K562 (cell line): ENCODE data around the gene ARF1. TPM values are rescaled to one million over a fixed set of nuclear protein-coding genes. Genes with fewer than 3 reads are reported as not detected.

Experiments
- ARHGAP35 ChIP-seq: fragments of 450-650 bp; IDR thresholded peaks from 2 replicates; pipeline ENCODE4 v1.6.1; 2018; ENCODE audit not compliant: partially characterized antibody
- DNMT1 ChIP-seq: fragments of 450-650 bp; IDR thresholded peaks from 2 replicates; pipeline ENCODE4 v1.6.1; 2016; ENCODE audit warnings: antibody characterized with exemption, mild to moderate bottlenecking
- POLR2A ChIP-seq: fragments of 450-650 bp; conservative IDR thresholded peaks from 2 replicates; pipeline ENCODE4 v1.6.1; 2016
- PTTG1 ChIP-seq: fragments of 450-650 bp; IDR thresholded peaks from 2 replicates; pipeline ENCODE4 v1.6.1; 2016; ENCODE audit warnings: low read depth, mild to moderate bottlenecking, missing genetic modification characterization, missing compliant biosample characterization
- SMARCC2 ChIP-seq: fragments of 450-650 bp; IDR thresholded peaks from 2 replicates; pipeline ENCODE4 v1.6.1; 2017; ENCODE audit warnings: antibody characterized with exemption, moderate library complexity, mild to moderate bottlenecking, low read depth
- TCFL5 ChIP-seq: fragments of 250-450 bp; sonication (Bioruptor Pico); conservative IDR thresholded peaks from 2 replicates; pipeline ENCODE4 v1.6.1; 2021; ENCODE audit warnings: mild to moderate bottlenecking, moderate library complexity, matching md5 sums
- ZNF165 ChIP-seq: fragments of 250-450 bp; sonication (Bioruptor Pico); IDR thresholded peaks from 2 replicates; pipeline ENCODE4 v1.4.0; 2020; ENCODE audit warnings: borderline replicate concordance
- ZNF184 ChIP-seq: sonication (generic); formaldehyde crosslinking; IDR thresholded peaks from 2 replicates; pipeline ENCODE4 v1.5.0; 2020; ENCODE audit warnings: missing genetic modification reagents
- ZNF239 ChIP-seq: fragments of 250-450 bp; sonication (Bioruptor Pico); IDR thresholded peaks from 2 replicates; pipeline ENCODE4 v1.4.0; 2020; ENCODE audit warnings: mild to moderate bottlenecking
- ZSCAN29 ChIP-seq: fragments of 450-650 bp; IDR thresholded peaks from 2 replicates; pipeline ENCODE4 v1.6.1; 2017
- polyA plus RNA-seq, 8 experiments: library from polyadenylated mRNA; depleted of rRNA in 4 of 8; stranded (reverse) in 5 of 8; unstranded in 3 of 8; fragments of >200 nt; fragmentation: Nextera tagmentation in 2 of 8; fragmentation: Illumina TruSeq in 1 of 8; extraction: Ambion mirVana in 2 of 8; extraction: Trizol in 1 of 8; gene quantifications; 2 replicates each; pipeline versions ENCODE4 v1.2.1 to v1.2.3, GENCODE V29; 2011 to 2014; ENCODE audit warnings: inconsistent platforms in 1 of 8, missing spikeins in 1 of 8
- total RNA-seq, 7 experiments: library from RNA; depleted of rRNA in 6 of 7; stranded (reverse); fragments of >200 nt in 6 of 7; fragmentation: Illumina TruSeq in 2 of 7; extraction: Trizol in 2 of 7; gene quantifications; 2 replicates each; pipeline versions ENCODE4 v1.2.1 to v1.2.3, GENCODE V29; 2011 to 2021; ENCODE audit warnings: low replicate concordance in 1 of 7
- TF ChIP-seq, protein P1 (sequence below), 2 experiments: fragments of 450-650 bp; IDR thresholded peaks; 2 replicates each; pipeline ENCODE4 v1.6.1; 2016; ENCODE audit warnings: mild to moderate bottlenecking in 2 of 2, borderline replicate concordance in 1 of 2, low read depth in 1 of 2, moderate library complexity in 1 of 2
- TF ChIP-seq, protein P2 (sequence below): fragments of 450-650 bp; IDR thresholded peaks from 2 replicates; pipeline ENCODE4 v1.6.1; 2016; ENCODE audit warnings: mild to moderate bottlenecking

The ARF1 gene
- total and polyA plus RNA-seq, 9 of the 15 experiments (the other 6 are each of a cell fraction or from before 2014, with no cell fraction given), result 69.8 to 593 (median 325) TPM

DNA sequence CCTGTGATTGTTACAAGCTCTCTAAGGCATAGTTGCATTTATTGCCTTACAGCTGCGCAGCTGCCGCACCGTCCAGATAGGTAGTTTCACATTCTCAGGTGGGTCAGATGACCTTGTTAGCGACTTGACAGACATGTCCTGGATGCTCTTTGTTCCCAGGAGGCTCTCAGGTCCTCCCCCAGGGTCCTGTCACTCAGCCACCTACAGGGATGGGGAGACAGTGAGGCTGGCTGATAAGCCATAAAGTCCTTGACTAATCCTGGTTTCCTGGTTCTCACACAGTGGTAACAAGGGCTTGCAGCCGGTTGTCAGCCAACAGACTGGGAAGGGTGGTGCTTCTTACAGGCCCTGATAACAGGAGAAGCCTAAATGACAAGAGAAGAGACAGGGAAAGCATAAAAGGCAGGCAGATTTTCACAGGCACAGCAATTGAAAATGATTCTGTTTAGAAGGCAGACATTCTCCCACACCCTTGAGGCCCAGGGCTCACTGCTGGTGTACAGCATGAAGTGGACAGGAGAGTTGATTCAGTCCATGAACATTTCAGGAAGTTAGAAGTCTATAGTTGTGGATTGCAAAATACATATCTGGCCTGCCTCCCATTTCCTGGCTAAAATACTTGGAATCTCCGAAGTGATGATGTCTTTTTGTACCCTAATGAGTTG is 2.9 kb downstream of the ARF1 start (continued):
- TF ChIP-seq, protein P1, sequence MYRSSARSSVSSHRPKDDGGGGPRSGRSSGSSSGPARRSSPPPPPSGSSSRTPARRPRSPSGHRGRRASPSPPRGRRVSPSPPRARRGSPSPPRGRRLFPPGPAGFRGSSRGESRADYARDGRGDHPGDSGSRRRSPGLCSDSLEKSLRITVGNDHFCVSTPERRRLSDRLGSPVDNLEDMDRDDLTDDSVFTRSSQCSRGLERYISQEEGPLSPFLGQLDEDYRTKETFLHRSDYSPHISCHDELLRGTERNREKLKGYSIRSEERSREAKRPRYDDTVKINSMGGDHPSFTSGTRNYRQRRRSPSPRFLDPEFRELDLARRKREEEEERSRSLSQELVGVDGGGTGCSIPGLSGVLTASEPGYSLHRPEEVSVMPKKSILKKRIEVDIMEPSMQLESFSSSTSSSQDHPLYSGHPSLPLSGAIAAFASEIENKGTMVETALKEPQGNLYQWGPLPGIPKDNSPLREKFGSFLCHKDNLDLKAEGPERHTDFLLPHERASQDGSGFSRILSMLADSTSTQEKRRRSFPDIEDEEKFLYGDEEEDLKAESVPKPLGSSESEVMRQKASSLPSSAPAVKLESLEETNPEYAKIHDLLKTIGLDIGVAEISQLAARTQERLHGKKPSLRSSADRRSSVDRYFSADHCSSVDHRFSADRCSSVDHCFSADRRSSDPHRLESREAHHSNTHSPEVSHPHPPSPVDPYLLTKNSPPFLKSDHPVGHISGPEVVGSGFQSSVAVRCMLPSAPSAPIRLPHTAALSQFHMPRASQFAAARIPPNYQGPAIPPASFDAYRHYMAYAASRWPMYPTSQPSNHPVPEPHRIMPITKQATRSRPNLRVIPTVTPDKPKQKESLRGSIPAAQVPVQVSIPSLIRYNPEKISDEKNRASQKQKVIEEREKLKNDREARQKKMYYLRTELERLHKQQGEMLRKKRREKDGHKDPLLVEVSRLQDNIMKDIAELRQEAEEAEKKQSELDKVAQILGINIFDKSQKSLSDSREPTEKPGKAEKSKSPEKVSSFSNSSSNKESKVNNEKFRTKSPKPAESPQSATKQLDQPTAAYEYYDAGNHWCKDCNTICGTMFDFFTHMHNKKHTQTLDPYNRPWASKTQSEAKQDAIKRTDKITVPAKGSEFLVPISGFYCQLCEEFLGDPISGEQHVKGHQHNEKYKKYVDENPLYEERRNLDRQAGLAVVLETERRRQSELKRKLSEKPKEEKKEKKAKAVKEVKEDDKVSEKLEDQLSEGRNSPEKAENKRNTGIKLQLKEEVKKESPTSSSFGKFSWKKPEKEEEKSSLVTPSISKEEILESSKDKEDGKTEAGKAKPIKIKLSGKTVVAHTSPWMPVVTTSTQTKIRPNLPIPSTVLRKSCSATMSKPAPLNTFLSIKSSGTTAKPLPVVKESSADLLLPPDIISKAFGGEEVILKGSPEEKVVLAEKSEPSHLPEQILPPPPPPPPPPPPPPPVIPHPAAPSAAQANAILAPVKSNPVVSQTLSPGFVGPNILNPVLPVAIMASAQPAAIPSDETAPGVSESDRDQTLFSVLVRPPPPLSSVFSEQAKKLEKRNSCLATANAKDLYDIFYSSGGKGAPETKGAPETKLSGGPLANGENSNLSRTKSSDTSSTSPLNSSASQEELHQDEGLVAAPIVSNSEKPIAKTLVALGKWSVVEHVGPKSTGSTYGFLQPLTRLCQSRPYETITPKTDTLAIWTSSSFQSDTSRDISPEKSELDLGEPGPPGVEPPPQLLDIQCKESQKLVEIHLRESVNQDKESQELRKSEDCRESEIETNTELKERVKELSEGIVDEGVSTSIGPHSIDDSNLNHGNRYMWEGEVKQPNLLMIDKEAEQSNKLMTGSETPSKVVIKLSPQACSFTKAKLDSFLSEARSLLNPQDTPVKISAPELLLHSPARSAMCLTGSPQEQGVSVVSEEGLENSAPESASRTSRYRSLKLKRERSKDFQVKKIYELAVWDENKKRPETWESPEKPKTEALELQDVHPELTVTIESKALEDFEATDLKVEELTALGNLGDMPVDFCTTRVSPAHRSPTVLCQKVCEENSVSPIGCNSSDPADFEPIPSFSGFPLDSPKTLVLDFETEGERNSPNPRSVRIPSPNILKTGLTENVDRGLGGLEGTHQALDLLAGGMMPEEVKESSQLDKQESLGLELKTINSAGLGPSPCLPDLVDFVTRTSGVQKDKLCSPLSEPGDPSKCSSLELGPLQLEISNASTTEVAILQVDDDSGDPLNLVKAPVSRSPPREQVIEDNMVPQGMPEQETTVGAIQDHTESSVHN (IDR thresholded peaks at IDR 0.05; ENCODE audit: borderline replicate concordance in 1 of 2, low read depth in 1 of 2), result no peak
- TF ChIP-seq ZSCAN29, result no peak
- no peak for TF ChIP-seq TCFL5 (CRISPR knock-in tag)
- no peak for TF ChIP-seq ARHGAP35
- TF ChIP-seq SMARCC2, result no peak
- TF ChIP-seq DNMT1, result no peak
- no peak for TF ChIP-seq ZNF184 (CRISPR knock-in tag)
- no peak for TF ChIP-seq POLR2A
- no peak for TF ChIP-seq ZNF239
- TF ChIP-seq, protein P2, sequence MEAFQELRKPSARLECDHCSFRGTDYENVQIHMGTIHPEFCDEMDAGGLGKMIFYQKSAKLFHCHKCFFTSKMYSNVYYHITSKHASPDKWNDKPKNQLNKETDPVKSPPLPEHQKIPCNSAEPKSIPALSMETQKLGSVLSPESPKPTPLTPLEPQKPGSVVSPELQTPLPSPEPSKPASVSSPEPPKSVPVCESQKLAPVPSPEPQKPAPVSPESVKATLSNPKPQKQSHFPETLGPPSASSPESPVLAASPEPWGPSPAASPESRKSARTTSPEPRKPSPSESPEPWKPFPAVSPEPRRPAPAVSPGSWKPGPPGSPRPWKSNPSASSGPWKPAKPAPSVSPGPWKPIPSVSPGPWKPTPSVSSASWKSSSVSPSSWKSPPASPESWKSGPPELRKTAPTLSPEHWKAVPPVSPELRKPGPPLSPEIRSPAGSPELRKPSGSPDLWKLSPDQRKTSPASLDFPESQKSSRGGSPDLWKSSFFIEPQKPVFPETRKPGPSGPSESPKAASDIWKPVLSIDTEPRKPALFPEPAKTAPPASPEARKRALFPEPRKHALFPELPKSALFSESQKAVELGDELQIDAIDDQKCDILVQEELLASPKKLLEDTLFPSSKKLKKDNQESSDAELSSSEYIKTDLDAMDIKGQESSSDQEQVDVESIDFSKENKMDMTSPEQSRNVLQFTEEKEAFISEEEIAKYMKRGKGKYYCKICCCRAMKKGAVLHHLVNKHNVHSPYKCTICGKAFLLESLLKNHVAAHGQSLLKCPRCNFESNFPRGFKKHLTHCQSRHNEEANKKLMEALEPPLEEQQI, result no peak
- no peak for TF ChIP-seq PTTG1 (tag)
- TF ChIP-seq ZNF165 (CRISPR knock-in tag), result no peak
